Loucy (cell line): Measurements from ENCODE around the gene CD38.

Experiments
- CTCF ChIP-seq: fragments of 200-600 bp; sonication (generic); conservative IDR thresholded peaks from 2 replicates; pipeline ENCODE4 v1.5.1; 2014; ENCODE audit warnings: mild to moderate bottlenecking, antibody characterized with exemption, low read length
- EZH2phosphoT487 ChIP-seq: fragments of 200-600 bp; IDR thresholded peaks from 2 replicates; pipeline ENCODE4 v1.6.1; 2018; ENCODE audit warnings: antibody characterized with exemption, mild to moderate bottlenecking, moderate library complexity, borderline replicate concordance

- no peak for TF ChIP-seq CTCF
- TF ChIP-seq EZH2phosphoT487 = no peak
These were observed 30.9 kb downstream of the CD38 start for GRCh38 chr4:15809058-15809457.
